Activated gamma-delta T cell treated with anti-CD3 and anti-CD28 coated beads, Interleukin-2, amount 50 U/mL, for 16 hours (primary cell): ENCODE results near the gene EFCAB6.

Experiments used
- DNase-seq: peaks from one replicate; pipeline ENCODE4 v3.0.0-alpha.2; 2020; ENCODE audit warnings: low read depth

The EFCAB6 gene

DNA sequence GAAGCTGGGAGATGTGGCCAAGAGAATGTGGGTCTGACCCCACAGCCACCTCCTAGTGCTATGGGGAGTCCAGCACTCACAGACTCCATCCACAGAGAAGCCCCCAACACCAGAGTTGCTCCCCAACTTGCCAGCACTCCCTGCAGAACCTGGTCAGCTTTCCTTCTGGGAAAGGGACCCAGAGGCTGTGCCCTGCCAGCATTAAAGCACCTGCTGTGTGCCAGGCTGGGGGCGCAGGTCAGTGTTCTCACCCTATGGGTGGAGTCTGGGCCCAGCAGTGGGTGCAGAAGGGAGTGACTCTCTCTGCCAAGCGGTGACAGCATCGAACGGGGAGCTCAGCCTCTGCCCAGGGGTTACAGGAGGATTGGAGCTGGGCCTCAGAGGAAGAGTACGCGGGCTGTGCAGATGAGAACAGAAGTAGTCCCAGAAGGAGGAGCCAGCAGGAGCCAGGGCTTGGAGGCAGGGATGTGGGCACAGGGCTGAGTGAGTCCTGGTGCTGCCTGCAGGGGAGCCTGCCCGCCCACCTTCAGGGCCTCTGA lies 285.9 kb downstream of the EFCAB6 start:
- DNase-seq: no peak

- no peak for DNase-seq
Measured at GRCh38 chr22:43521716-43522115, 290.4 kb downstream of the EFCAB6 start.

DNA sequence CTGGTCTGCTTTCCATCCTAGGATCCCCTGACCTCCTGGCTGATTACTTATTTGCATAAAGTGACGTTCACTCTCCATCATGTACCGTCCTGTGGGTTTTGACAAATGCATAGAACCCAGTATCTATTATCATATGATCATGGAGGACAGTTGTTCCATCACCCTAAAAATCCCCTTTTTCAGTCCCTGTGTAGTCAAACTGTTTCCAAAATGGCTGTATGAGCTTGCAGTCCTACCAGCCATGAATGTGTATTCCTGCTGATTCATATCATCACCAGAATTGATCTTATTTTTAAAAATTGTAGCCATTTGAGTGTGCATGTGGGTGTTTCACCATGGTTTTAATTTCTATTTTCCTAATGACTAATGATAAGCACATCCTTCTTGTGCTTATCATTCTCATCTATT lies 291.5 kb downstream of the EFCAB6 start:
- no peak for DNase-seq

- DNase-seq: no peak
Measured at GRCh38 chr22:43516996-43517635, 295.0 kb downstream of the EFCAB6 start.

DNA sequence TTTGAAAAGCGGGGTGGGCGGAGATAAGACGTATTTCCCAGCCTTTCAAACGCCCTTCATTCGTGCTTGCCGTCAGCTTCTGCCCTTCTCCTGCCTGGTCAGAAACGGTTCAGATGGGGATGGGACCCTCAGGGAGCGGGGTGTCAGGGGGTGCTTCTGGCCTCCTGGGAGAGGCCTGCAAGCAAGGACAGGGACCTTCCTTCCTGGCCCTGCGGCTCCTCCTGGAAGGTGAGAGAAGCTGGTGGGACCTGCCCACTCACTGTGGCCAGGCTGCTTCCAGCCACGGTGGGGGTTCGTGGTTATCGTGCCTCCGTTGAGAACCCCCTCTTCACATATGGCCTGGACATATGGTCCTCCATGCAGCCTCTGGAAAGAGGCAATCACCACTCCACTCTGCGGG lies 295.7 kb downstream of the EFCAB6 start:
- DNase-seq: no peak

DNA sequence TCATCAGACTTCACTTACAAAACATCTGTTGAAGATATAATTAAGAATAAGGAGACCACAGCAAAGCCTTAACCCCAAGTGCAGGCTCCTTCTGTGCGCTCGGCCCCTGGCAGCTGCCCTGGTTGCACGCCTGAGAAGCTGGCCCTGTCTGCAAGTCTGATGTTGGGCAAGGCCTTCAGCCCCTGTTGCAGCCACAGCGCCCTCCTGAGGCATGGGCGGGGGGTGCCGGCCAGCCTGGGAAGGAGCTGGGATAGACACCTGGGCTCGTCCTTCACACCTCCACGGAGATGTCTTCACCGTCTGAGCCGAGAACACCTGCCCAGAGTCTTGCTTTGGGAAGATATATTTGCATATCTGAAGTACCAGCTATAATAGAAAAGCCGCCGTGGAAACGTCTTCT lies 296.2 kb downstream of the EFCAB6 start:
- no peak for DNase-seq

DNA sequence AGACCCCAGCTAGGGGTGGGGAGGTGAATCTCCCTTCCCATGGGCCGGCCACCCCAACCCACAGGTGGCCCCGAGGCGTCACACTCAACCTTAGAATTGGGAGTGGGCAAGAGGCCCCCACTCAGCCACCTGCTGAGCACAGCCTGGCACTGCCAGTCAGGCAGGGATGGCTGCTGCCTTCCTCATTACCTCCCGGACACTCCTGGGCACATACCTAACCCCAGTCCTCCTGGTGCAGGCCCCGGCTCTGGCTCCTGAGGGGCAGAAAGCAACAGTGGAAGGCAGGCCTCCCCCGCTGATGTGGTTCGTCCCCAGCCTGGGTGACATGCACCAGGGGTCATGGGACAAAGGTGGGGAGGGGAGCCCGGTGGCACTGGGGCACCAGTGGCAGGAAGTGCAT lies 296.7 kb downstream of the EFCAB6 start:
- DNase-seq: no peak

DNA sequence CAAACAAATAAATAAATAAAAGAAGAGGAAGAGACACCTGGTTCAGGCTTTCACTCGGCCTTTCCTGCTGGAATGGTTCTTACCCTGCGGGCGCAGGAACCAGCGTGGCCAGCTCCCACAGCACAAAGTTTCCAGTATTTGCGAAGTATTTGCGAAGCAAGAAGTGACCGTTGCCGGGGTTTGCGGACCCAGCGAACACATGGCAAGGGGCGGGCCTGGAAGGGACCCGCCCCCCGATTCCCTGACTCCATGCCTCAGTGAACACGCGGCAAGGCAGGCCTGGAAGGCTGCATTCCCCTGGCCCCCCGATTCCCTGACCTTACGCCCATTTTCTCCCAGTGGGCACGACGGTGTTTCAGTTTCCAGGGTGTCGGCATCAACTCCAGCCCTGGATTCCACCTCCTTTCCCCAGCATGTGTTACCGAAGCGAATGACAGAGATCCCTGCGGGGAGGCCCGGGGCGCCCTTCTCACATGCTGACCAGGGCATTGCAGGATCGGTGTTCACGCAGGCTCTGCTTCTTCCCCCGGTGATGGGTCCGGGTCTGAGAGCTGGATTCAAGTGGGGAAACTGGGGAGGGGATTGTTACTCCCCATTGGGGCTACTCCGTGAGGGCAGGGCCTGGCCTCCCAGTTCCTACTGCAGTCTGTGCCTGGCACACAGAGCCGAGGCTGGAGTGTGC lies 297.5 kb downstream of the EFCAB6 start:
- no peak for DNase-seq

DNA sequence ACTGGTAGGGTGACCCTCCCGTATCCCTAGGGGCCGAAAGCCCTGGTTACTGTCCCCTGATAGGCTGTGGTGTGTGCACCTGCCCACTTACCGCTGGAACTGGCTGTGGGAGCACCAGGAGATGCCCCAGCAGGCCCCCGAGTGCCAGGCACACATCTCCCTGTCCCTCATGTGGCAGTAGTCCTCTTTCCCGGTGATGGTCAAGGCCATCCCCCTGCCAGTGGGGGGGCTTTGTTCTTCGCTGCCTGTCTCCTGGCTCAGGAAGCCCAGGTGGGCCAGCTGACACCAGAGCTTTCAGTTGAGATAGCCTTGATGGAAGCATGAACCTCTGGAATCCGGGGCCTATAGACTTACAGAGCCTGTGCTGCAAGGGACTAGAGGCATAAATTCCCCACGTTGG lies 299.8 kb downstream of the EFCAB6 start:
- DNase-seq: no peak

DNA sequence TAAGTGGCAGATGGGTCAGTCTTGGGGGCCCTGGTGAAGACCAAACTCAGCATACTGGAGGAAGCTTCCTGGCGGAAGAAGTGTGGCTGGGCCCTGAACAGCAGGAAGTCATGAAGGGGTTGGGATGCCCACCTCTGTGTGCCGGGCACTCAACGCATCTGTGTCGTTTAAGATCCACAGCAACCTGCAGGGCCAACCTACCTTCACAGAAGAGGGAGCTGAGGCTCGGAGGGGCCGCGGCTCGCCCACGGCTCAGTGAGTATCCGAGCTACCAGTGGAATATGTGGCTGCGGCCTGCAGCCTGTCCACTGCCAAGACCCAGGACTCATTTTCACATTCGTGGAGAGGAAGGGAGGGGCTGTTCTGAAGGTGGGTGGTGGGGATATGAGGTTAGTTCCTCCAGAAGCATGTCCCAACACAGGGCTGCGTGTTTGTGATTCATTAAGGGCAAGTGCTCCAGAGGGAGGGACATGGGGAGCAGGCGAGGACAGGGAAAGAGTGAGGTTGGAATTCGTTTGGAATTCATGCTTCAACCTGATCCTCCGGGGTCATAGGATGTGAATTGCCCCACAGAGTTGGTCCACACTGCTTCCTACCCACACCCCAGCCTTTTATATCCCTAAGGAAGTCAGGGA lies 300.7 kb downstream of the EFCAB6 start:
- no peak for DNase-seq

DNA sequence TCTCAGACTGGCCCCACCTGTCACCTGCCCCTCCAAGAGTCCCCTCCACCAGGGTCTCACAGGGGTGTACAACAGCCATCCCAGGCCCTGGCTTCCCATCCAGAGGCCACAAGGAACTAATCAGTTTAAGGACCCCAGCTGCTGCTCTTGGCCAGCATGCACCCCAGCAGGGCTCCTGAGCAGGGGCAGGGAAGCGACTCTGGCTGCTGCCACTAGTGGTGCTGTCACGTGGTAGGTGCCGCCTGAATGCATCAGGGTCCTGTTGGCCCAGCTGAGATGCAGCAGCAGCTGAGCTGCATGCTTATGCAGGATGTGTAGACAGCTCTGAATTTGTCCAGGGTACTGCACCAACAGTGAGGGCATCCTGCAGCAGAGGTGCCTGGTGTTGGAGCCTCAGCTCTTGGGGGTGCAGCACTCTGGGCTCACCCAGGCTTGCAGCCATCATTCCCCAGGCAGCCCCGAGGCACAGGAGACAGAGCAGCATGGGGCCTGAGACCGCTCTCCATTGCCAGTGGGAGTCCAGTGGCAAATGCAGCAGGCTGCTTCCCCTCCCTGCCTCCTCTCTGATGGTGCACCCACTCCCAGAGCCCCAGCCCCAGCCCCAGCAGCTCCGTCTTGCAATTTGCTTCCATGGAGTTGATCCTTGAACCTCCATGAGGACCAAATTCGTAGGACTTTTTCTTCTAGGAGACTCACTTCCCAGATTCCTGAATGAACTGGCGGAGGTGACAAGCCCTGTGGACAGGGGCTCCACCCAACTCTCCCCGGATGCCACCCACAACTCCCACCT lies 301.6 kb downstream of the EFCAB6 start:
- no peak for DNase-seq

GRCh38 chr22:43509337-43509736 lies 302.8 kb downstream of the EFCAB6 start:
- no peak for DNase-seq

DNA sequence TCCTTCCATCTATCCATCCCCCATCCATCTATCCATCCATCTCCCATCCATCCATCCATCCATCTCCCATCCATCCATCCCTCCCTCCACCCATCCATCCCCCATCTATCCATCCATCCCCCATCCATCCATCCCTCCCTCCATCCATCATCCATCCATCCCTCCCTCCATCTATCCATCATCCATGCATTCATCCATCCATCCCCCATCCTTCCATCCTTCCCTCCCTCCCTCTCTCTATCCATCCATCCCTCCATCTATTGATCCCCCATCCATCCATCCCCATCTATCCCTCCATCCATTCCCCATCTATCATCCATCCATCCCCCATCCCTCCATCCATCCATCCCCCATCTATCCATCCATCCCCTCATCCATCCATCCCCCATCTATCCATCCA lies 303.6 kb downstream of the EFCAB6 start:
- no peak for DNase-seq

DNA sequence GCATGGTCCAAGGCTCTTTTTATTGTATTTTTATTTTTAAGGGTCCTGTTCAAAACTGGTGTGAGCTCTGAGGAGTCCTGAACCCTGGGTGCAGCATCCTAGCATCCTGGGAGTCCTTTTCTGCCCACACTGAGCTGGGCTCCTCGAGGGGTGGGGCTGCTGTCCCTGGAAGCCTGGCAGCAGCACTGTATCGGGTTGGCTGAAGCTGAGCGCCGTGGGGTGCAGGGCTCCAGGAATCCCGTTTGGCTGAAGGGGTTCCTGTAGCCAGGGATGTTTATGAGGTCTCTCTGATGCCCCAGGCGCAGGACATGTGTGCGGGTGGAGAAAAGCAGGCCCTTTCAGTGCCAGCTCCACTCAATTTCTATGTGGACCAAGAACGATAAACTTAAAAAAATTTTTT lies 304.9 kb downstream of the EFCAB6 start:
- DNase-seq: no peak

- DNase-seq: no peak
Measured at GRCh38 chr22:43506487-43506886, 305.6 kb downstream of the EFCAB6 start.

- DNase-seq: no peak
Measured at GRCh38 chr22:43505896-43506295, 306.2 kb downstream of the EFCAB6 start.

DNA sequence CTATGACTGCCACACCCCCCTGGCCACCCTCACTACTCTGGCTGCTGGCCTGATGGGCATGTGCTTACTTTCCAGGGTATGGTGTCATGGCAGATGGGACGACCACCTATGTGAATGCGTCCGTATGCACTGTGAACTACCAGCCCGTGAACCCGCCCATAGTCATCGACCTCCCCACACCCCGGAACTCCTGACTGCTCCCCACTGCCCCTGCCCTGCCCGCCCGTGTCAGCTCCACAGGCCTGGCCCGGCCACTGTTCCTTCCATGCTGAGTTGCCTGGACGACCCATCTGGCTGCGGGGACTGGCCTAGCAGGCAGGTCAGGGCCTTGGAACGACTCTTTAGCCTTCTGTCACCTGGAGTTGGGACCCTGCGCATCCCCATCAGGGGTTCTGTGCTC lies 306.7 kb downstream of the EFCAB6 start:
- no peak for DNase-seq

DNA sequence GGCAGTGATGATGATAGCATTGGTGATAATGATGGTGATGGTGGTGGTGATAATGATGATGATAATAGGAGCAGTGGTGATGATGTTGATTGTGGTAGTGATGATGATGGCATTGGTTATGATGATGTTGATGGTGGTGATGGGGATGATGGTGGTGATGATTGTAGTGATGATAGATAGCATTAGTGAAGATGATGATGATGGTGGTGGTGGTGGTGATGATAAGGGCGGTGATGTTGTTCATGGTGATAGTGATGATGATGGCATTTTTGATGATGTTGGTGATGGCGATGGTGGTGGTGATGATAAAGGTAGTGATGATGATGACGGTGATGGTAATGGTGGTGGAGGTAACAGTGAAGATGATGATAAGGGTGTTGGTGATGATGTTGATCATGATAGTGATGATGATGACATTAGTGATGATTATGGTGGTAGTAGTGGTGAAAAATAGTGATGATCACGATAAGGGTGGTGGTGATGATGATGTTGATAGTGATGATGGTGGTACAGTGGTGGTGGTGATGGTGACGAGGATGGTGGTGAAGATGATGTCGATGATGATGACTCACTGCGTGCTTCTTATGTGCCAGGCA lies 307.3 kb downstream of the EFCAB6 start:
- no peak for DNase-seq

DNA sequence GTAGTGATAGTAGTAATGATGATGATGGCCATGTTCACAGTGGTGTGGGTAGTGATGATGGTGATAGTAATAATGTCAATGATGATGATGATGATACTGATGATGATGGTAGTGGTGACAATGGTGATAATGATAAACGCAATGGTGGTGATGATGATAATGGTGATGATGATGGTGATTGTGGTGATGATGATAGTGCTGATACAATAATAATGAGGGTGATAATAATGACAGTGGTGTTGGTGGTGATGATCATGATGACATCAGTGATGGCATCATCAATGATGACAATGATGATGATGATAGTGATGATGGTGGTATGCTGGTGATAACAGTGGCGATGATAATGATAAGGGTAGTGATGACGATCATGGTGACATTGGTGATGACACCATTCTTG lies 308.0 kb downstream of the EFCAB6 start:
- no peak for DNase-seq

DNA sequence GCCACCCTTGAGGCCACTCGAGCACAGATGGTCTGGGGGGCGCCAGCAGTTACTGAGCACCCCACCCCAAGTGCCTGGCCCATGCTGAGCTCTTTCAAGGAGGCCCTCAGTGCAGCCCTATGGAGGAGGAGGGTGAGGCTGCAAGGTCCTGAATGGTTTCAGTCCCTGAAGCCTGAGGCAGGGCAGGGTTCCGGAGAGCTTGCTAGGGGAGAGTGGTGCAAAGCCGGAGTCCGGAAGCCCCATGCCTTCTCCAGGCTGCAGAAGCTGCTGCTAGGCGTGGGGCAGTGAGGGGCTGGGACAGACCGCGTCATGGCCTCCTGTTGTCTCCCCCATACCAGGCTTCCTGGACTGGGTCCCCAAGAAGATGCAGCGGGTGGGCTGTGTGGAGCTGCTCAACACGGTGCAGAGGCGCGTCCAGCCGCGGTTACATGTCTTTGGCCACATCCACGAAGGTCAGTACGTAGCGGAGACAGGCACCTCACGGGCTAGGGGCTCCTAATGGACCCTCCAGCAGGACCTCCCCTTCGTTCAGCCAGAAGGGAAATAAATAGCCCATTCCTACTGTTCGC lies 309.7 kb downstream of the EFCAB6 start:
- no peak for DNase-seq

DNA sequence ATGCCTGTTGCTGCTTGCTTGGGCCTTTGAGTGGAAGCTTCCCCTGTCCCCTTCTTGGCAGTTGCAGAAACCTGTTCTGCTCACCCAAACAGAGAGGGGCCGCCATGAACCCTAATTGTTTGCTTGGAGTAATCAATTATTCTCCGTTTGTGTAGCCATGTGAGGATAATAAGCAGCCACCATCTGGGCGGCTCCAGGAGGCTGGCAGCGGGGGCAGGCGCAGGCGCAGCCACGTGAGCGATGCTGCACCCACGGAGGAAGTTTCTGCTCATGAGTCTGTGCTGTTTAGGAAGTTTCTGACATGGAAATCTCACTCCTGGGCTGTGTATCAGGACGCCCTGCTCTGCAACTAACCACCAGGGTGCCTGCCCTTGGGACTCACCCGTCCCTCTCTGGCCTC lies 310.2 kb downstream of the EFCAB6 start:
- no peak for DNase-seq
